ENCODE data around the gene KAT8. TPM values are rescaled to one million over a fixed set of nuclear protein-coding genes. Genes with fewer than 3 reads are reported as not detected.

The KAT8 gene
- total and polyA plus RNA-seq, 2 of the 13 experiments (the other 11 are each of a cell fraction or from before 2014, with no cell fraction given) = 79.0 to 84.2 TPM

DNA sequence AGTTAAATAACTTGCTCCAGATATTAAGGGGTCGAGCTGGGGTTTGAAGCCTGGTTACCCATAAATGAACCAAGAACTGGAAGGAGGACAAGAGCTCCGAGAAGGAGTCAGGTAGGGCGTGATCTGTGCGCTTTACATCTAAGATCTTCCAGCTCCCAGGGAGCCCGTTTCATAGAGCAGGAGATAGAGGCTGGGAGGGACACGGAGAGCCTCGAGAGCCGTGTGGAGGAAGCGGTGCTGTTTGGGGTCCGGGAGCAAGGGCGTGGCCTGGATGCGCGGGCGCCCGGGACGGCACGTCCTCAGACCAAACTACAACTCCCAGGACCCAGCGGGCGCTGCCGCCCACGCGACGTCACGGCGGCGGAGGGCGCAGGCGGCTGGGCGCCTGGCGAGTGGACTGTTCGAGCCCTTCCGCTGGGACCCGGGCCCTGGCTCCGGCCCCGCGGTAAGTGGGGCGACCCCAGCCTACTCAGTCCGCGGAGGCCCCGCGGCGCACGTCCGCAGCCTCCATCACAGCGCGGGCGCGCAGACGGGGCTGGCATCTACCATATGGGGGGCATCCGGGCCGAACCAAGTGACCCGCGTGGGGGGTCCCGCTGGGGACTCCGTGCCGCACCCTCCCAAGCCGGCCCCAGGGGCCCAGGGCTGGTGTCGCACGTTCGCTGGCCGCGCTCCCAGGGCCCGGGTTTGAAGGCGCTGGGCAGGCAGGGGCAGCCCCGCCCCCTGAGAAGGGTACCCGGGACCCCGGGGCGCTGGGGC, 9.2 kb upstream of the KAT8 start, which contains the start of gene BCKDK (continued):
- TF ChIP-seq, protein P1, sequence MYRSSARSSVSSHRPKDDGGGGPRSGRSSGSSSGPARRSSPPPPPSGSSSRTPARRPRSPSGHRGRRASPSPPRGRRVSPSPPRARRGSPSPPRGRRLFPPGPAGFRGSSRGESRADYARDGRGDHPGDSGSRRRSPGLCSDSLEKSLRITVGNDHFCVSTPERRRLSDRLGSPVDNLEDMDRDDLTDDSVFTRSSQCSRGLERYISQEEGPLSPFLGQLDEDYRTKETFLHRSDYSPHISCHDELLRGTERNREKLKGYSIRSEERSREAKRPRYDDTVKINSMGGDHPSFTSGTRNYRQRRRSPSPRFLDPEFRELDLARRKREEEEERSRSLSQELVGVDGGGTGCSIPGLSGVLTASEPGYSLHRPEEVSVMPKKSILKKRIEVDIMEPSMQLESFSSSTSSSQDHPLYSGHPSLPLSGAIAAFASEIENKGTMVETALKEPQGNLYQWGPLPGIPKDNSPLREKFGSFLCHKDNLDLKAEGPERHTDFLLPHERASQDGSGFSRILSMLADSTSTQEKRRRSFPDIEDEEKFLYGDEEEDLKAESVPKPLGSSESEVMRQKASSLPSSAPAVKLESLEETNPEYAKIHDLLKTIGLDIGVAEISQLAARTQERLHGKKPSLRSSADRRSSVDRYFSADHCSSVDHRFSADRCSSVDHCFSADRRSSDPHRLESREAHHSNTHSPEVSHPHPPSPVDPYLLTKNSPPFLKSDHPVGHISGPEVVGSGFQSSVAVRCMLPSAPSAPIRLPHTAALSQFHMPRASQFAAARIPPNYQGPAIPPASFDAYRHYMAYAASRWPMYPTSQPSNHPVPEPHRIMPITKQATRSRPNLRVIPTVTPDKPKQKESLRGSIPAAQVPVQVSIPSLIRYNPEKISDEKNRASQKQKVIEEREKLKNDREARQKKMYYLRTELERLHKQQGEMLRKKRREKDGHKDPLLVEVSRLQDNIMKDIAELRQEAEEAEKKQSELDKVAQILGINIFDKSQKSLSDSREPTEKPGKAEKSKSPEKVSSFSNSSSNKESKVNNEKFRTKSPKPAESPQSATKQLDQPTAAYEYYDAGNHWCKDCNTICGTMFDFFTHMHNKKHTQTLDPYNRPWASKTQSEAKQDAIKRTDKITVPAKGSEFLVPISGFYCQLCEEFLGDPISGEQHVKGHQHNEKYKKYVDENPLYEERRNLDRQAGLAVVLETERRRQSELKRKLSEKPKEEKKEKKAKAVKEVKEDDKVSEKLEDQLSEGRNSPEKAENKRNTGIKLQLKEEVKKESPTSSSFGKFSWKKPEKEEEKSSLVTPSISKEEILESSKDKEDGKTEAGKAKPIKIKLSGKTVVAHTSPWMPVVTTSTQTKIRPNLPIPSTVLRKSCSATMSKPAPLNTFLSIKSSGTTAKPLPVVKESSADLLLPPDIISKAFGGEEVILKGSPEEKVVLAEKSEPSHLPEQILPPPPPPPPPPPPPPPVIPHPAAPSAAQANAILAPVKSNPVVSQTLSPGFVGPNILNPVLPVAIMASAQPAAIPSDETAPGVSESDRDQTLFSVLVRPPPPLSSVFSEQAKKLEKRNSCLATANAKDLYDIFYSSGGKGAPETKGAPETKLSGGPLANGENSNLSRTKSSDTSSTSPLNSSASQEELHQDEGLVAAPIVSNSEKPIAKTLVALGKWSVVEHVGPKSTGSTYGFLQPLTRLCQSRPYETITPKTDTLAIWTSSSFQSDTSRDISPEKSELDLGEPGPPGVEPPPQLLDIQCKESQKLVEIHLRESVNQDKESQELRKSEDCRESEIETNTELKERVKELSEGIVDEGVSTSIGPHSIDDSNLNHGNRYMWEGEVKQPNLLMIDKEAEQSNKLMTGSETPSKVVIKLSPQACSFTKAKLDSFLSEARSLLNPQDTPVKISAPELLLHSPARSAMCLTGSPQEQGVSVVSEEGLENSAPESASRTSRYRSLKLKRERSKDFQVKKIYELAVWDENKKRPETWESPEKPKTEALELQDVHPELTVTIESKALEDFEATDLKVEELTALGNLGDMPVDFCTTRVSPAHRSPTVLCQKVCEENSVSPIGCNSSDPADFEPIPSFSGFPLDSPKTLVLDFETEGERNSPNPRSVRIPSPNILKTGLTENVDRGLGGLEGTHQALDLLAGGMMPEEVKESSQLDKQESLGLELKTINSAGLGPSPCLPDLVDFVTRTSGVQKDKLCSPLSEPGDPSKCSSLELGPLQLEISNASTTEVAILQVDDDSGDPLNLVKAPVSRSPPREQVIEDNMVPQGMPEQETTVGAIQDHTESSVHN (CRISPR knock-in tag; IDR thresholded peaks at IDR 0.05) = no peak
- TF ChIP-seq, protein P2, sequence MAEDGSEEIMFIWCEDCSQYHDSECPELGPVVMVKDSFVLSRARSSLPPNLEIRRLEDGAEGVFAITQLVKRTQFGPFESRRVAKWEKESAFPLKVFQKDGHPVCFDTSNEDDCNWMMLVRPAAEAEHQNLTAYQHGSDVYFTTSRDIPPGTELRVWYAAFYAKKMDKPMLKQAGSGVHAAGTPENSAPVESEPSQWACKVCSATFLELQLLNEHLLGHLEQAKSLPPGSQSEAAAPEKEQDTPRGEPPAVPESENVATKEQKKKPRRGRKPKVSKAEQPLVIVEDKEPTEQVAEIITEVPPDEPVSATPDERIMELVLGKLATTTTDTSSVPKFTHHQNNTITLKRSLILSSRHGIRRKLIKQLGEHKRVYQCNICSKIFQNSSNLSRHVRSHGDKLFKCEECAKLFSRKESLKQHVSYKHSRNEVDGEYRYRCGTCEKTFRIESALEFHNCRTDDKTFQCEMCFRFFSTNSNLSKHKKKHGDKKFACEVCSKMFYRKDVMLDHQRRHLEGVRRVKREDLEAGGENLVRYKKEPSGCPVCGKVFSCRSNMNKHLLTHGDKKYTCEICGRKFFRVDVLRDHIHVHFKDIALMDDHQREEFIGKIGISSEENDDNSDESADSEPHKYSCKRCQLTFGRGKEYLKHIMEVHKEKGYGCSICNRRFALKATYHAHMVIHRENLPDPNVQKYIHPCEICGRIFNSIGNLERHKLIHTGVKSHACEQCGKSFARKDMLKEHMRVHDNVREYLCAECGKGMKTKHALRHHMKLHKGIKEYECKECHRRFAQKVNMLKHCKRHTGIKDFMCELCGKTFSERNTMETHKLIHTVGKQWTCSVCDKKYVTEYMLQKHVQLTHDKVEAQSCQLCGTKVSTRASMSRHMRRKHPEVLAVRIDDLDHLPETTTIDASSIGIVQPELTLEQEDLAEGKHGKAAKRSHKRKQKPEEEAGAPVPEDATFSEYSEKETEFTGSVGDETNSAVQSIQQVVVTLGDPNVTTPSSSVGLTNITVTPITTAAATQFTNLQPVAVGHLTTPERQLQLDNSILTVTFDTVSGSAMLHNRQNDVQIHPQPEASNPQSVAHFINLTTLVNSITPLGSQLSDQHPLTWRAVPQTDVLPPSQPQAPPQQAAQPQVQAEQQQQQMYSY (CRISPR knock-in tag; IDR thresholded peaks at IDR 0.05) = peak; percentile 40; the same call in 1 of the 2 replicates
- TF ChIP-seq, protein P3, sequence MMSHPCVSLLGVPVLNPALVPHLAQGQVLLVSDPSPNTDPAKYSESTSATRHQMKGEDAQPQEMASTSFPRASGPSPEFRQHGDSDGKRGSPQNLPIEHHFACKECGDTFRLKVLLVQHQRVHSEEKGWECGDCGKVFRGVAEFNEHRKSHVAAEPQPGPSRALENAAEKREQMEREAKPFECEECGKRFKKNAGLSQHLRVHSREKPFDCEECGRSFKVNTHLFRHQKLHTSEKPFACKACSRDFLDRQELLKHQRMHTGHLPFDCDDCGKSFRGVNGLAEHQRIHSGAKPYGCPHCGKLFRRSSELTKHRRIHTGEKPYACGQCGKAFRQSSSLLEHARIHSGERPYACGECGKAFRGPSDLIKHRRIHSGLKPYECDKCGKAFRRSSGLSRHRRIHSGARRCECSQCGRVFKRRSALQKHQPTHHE (CRISPR knock-in tag; IDR thresholded peaks at IDR 0.05; ENCODE audit: borderline replicate concordance) = no peak
- TF ChIP-seq, protein P4, sequence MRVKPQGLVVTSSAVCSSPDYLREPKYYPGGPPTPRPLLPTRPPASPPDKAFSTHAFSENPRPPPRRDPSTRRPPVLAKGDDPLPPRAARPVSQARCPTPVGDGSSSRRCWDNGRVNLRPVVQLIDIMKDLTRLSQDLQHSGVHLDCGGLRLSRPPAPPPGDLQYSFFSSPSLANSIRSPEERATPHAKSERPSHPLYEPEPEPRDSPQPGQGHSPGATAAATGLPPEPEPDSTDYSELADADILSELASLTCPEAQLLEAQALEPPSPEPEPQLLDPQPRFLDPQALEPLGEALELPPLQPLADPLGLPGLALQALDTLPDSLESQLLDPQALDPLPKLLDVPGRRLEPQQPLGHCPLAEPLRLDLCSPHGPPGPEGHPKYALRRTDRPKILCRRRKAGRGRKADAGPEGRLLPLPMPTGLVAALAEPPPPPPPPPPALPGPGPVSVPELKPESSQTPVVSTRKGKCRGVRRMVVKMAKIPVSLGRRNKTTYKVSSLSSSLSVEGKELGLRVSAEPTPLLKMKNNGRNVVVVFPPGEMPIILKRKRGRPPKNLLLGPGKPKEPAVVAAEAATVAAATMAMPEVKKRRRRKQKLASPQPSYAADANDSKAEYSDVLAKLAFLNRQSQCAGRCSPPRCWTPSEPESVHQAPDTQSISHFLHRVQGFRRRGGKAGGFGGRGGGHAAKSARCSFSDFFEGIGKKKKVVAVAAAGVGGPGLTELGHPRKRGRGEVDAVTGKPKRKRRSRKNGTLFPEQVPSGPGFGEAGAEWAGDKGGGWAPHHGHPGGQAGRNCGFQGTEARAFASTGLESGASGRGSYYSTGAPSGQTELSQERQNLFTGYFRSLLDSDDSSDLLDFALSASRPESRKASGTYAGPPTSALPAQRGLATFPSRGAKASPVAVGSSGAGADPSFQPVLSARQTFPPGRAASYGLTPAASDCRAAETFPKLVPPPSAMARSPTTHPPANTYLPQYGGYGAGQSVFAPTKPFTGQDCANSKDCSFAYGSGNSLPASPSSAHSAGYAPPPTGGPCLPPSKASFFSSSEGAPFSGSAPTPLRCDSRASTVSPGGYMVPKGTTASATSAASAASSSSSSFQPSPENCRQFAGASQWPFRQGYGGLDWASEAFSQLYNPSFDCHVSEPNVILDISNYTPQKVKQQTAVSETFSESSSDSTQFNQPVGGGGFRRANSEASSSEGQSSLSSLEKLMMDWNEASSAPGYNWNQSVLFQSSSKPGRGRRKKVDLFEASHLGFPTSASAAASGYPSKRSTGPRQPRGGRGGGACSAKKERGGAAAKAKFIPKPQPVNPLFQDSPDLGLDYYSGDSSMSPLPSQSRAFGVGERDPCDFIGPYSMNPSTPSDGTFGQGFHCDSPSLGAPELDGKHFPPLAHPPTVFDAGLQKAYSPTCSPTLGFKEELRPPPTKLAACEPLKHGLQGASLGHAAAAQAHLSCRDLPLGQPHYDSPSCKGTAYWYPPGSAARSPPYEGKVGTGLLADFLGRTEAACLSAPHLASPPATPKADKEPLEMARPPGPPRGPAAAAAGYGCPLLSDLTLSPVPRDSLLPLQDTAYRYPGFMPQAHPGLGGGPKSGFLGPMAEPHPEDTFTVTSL (CRISPR knock-in tag; IDR thresholded peaks at IDR 0.05; ENCODE audit: borderline replicate concordance) = peak; percentile 24; the same call in 1 of the 2 replicates
- TF ChIP-seq RORA (CRISPR knock-in tag; IDR thresholded peaks at IDR 0.05) = no peak
- TF ChIP-seq ZNF350 (CRISPR knock-in tag; IDR thresholded peaks at IDR 0.05; ENCODE audit: borderline replicate concordance, low read depth) = peak; percentile 16; the same call in 1 of the 2 replicates

Measured in HepG2 (cell line).